Placental pericyte (primary cell): ENCODE results near the gene FOXR1. TPM values are rescaled to one million over a fixed set of nuclear protein-coding genes. Genes with fewer than 3 reads are reported as not detected.

Source experiments
- small RNA-seq: library from RNA; depleted of rRNA; stranded (forward); fragments of <200 nt; gene quantifications from one replicate; pipeline ENCODE3, GENCODE V24; 2012; ENCODE audit warnings: low replicate concordance
- total RNA-seq: library from RNA; depleted of rRNA; stranded (reverse); fragments of >200 nt; gene quantifications from 2 replicates; pipeline ENCODE4 v1.2.3, GENCODE V29; 2012

Gene FOXR1
- total RNA-seq = not detected in 2 replicates

GRCh38 chr11:118971646-118972045, at the start of gene FOXR1:
Gene FOXR1, plus strand, starts transcription at chr11:118971761. Its CDS starts 171 bp downstream, at chr11:118971932.

GRCh38 chr11:118956094-118956846, 15.3 kb upstream of the FOXR1 start, which contains the start of gene UPK2:
Gene UPK2, plus strand, starts transcription at chr11:118956298. Its CDS starts 53 bp downstream, at chr11:118956351.

GRCh38 chr11:118997627-118998387, 26.2 kb downstream of the FOXR1 start, which contains the start of gene CENATAC:
Gene CENATAC, plus strand, starts transcription at chr11:118998138. Its CDS starts 60 bp downstream, at chr11:118998198.

GRCh38 chr11:119018074-119018938, 46.7 kb downstream of the FOXR1 start, which contains the start of the genes RPS25 and TRAPPC4:
Gene RPS25, minus strand, starts transcription at chr11:119018343. Its CDS starts 59 bp downstream, at chr11:119018284.
Gene TRAPPC4, plus strand, starts transcription at chr11:119018766. Its CDS starts 30 bp downstream, at chr11:119018796.

GRCh38 chr11:119030329-119031047, 58.9 kb downstream of the FOXR1 start, which contains the start of gene SLC37A4:
Gene SLC37A4, minus strand, starts transcription at chr11:119030877.

Small RNA genes lying within 50 kb of the gene (small RNA-seq; reads per million reads assigned to genes)
- gene AP003392.2 = not detected
- not detected for gene RF00017
- not detected for gene RF00019
- not detected for gene RN7SL688P

Other genes with a start within 250 kb of the FOXR1 start
- 73.3 and 145 TPM in 2 replicates for gene DDX6, start 180.6 kb upstream of the FOXR1 start, total RNA-seq
- gene CXCR5, start 87.9 kb upstream of the FOXR1 start, total RNA-seq = not detected in 2 replicates
- gene BCL9L, start 45.8 kb upstream of the FOXR1 start, total RNA-seq = 29.2 and 30.4 TPM in 2 replicates
- not detected in 2 replicates for gene UPK2, start 15.5 kb upstream of the FOXR1 start, total RNA-seq
- gene CENATAC, start 26.4 kb downstream of the FOXR1 start, total RNA-seq = 16.2 and 30.6 TPM in 2 replicates
- 388 and 1,071 TPM in 2 replicates for gene RPS25, start 46.6 kb downstream of the FOXR1 start, total RNA-seq
- 90.2 and 124 TPM in 2 replicates for gene TRAPPC4, start 47.0 kb downstream of the FOXR1 start, total RNA-seq
- 11.8 and 14.7 TPM in 2 replicates for gene SLC37A4, start 59.1 kb downstream of the FOXR1 start, total RNA-seq
- gene HYOU1, start 85.4 kb downstream of the FOXR1 start, total RNA-seq = 179 and 1,291 TPM in 2 replicates
- 32.1 and 45.1 TPM in 2 replicates for gene VPS11, start 96.1 kb downstream of the FOXR1 start, total RNA-seq
- gene HMBS, start 113.1 kb downstream of the FOXR1 start, total RNA-seq = 8.5 and 14.5 TPM in 2 replicates
- gene DPAGT1, start 130.1 kb downstream of the FOXR1 start, total RNA-seq = 34.6 and 37.8 TPM in 2 replicates
- 10.3 and 11.8 TPM in 2 replicates for gene C2CD2L, start 135.6 kb downstream of the FOXR1 start, total RNA-seq
- 22.8 and 23.2 TPM in 2 replicates for gene HINFP, start 149.8 kb downstream of the FOXR1 start, total RNA-seq
- 0.66 TPM in 1 of 2 replicates, not detected in the other for gene ABCG4, start 177.3 kb downstream of the FOXR1 start, total RNA-seq
- 13.1 and 16.5 TPM in 2 replicates for gene NLRX1, start 197.0 kb downstream of the FOXR1 start, total RNA-seq
- not detected in 2 replicates for gene NHERF4, start 213.7 kb downstream of the FOXR1 start, total RNA-seq
- gene CBL, start 234.6 kb downstream of the FOXR1 start, total RNA-seq = 12.7 and 30.2 TPM in 2 replicates